ENCODE data around the gene FBXW4.

DNA sequence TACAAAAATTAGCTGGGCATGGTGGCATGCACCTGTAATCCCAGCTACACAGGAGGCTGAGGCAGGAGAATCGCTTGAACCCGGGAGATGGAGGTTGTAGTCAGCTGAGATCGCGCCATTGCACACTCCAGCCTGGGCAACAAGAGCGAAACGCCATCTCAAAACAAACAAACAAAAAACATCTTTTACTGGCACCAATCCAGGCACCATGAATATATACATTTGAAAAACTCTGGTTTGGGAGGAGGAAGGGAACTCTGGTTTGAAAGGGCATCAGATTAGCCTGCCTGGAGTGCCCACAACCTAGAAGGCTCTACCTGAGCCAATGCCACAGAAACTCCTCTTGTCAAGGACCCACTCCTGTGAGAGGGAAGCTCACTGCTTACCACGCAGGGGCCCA is 122.8 kb downstream of the FBXW4 start:
- no peak for TF ChIP-seq SP7 (tag by site-specific recombination; IDR thresholded peaks at IDR 0.05)
- TF ChIP-seq HOXC10 (CRISPR knock-in tag; IDR thresholded peaks at IDR 0.05): no peak
- TF ChIP-seq, protein P1, sequence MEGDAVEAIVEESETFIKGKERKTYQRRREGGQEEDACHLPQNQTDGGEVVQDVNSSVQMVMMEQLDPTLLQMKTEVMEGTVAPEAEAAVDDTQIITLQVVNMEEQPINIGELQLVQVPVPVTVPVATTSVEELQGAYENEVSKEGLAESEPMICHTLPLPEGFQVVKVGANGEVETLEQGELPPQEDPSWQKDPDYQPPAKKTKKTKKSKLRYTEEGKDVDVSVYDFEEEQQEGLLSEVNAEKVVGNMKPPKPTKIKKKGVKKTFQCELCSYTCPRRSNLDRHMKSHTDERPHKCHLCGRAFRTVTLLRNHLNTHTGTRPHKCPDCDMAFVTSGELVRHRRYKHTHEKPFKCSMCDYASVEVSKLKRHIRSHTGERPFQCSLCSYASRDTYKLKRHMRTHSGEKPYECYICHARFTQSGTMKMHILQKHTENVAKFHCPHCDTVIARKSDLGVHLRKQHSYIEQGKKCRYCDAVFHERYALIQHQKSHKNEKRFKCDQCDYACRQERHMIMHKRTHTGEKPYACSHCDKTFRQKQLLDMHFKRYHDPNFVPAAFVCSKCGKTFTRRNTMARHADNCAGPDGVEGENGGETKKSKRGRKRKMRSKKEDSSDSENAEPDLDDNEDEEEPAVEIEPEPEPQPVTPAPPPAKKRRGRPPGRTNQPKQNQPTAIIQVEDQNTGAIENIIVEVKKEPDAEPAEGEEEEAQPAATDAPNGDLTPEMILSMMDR (tag by site-specific recombination; IDR thresholded peaks at IDR 0.05): no peak
- TF ChIP-seq ZEB2 (tag by site-specific recombination; IDR thresholded peaks at IDR 0.05): no peak
- TF ChIP-seq, protein P2, sequence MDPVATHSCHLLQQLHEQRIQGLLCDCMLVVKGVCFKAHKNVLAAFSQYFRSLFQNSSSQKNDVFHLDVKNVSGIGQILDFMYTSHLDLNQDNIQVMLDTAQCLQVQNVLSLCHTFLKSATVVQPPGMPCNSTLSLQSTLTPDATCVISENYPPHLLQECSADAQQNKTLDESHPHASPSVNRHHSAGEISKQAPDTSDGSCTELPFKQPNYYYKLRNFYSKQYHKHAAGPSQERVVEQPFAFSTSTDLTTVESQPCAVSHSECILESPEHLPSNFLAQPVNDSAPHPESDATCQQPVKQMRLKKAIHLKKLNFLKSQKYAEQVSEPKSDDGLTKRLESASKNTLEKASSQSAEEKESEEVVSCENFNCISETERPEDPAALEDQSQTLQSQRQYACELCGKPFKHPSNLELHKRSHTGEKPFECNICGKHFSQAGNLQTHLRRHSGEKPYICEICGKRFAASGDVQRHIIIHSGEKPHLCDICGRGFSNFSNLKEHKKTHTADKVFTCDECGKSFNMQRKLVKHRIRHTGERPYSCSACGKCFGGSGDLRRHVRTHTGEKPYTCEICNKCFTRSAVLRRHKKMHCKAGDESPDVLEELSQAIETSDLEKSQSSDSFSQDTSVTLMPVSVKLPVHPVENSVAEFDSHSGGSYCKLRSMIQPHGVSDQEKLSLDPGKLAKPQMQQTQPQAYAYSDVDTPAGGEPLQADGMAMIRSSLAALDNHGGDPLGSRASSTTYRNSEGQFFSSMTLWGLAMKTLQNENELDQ (tag by site-specific recombination; IDR thresholded peaks at IDR 0.05; ENCODE audit: low read depth): no peak
- no peak for TF ChIP-seq ZFP69B (tag by site-specific recombination; IDR thresholded peaks at IDR 0.05)
- TF ChIP-seq ZNF121 (tag by site-specific recombination; IDR thresholded peaks at IDR 0.05): no peak
- TF ChIP-seq, protein P3, sequence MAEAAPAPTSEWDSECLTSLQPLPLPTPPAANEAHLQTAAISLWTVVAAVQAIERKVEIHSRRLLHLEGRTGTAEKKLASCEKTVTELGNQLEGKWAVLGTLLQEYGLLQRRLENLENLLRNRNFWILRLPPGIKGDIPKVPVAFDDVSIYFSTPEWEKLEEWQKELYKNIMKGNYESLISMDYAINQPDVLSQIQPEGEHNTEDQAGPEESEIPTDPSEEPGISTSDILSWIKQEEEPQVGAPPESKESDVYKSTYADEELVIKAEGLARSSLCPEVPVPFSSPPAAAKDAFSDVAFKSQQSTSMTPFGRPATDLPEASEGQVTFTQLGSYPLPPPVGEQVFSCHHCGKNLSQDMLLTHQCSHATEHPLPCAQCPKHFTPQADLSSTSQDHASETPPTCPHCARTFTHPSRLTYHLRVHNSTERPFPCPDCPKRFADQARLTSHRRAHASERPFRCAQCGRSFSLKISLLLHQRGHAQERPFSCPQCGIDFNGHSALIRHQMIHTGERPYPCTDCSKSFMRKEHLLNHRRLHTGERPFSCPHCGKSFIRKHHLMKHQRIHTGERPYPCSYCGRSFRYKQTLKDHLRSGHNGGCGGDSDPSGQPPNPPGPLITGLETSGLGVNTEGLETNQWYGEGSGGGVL (tag by site-specific recombination; IDR thresholded peaks at IDR 0.05): no peak
- TF ChIP-seq ZNF544 (tag by site-specific recombination; IDR thresholded peaks at IDR 0.05): no peak
- TF ChIP-seq SALL2 (tag by site-specific recombination; IDR thresholded peaks at IDR 0.05; ENCODE audit: borderline replicate concordance): no peak
- no peak for TF ChIP-seq ZNF600 (tag by site-specific recombination; IDR thresholded peaks at IDR 0.05)
- no peak for TF ChIP-seq YY1 (tag by site-specific recombination; IDR thresholded peaks at IDR 0.05)
- TF ChIP-seq SETDB1 (IDR thresholded peaks at IDR 0.05; ENCODE audit: insufficient read length, low read length): no peak
